Right renal pelvis (tissue), 4 donors: ENCODE measurements around the gene TRIML2. TPM values are rescaled to one million over a fixed set of nuclear protein-coding genes. Genes with fewer than 3 reads are reported as not detected.

Source experiments
- DNase-seq, 4 donors: peaks; one replicate each; pipeline ENCODE4 v3.0.0-alpha.2; 2013; ENCODE audit warnings: low read depth in 4 of 4, low spot score in 3 of 4, missing footprints in 1 of 4
- polyA plus RNA-seq, 4 donors: library from polyadenylated mRNA; unstranded; fragments of 120-200 nt; gene quantifications; one replicate each; pipeline ENCODE4 v1.2.1, GENCODE V29; 2013; ENCODE audit not compliant: insufficient read length in 4 of 4

TRIML2 gene
- not detected for polyA plus RNA-seq

GRCh38 chr4:188109157-188109755 is at the start of gene TRIML2:
TRIML2 (minus strand) TSS chr4:188109603; CDS start chr4:188105368, 4,235 bp downstream.
- no peak for DNase-seq

- DNase-seq, result no peak
Observed at GRCh38 chr4:188158336-188158735, 48.9 kb upstream of the TRIML2 start.

GRCh38 chr4:188154668-188155405 is 45.4 kb upstream of the TRIML2 start:
- DNase-seq, result no peak

- no peak for DNase-seq
Observed at GRCh38 chr4:188147776-188148175, 38.4 kb upstream of the TRIML2 start.

- no peak for DNase-seq
Observed at GRCh38 chr4:188147176-188147575, 37.8 kb upstream of the TRIML2 start.

GRCh38 chr4:188146618-188147017 is 37.2 kb upstream of the TRIML2 start:
- DNase-seq, result no peak

- no peak for DNase-seq
Observed at GRCh38 chr4:188145601-188146000, 36.2 kb upstream of the TRIML2 start.

GRCh38 chr4:188143731-188144130 is 34.3 kb upstream of the TRIML2 start:
- DNase-seq, result peak in 1 of 4 donors; percentile 10

- DNase-seq, result no peak
Observed at GRCh38 chr4:188139671-188140070, 30.3 kb upstream of the TRIML2 start.

- no peak for DNase-seq
Observed at GRCh38 chr4:188139141-188139540, 29.7 kb upstream of the TRIML2 start, which contains the start of gene TRIML1. TRIML1 (plus strand) TSS chr4:188139441; CDS start chr4:188139559, 118 bp downstream.

GRCh38 chr4:188138227-188138626 is 28.8 kb upstream of the TRIML2 start:
- DNase-seq, result no peak

- no peak for DNase-seq
Observed at GRCh38 chr4:188132232-188132631, 22.8 kb upstream of the TRIML2 start.

- no peak for DNase-seq
Observed at GRCh38 chr4:188130355-188130754, 21.0 kb upstream of the TRIML2 start.

GRCh38 chr4:188127214-188127874 is 17.9 kb upstream of the TRIML2 start:
- no peak for DNase-seq

- DNase-seq, result no peak
Observed at GRCh38 chr4:188121530-188121929, 12.1 kb upstream of the TRIML2 start.

GRCh38 chr4:188117631-188118324 is 8.4 kb upstream of the TRIML2 start:
- no peak for DNase-seq

GRCh38 chr4:188113156-188113555 is 3.8 kb upstream of the TRIML2 start:
- DNase-seq, result no peak

GRCh38 chr4:188111955-188112354 is 2.6 kb upstream of the TRIML2 start:
- DNase-seq, result no peak

GRCh38 chr4:188110741-188111471 is 1.5 kb upstream of the TRIML2 start:
- no peak for DNase-seq

GRCh38 chr4:188110036-188110435 is 633 bp upstream of the TRIML2 start:
- DNase-seq, result no peak
